Fibroblast of skin of abdomen (primary cell): ENCODE data around the gene XXYLT1.

Experiments
- DNase-seq: peaks from one replicate; pipeline ENCODE4 v3.0.0-alpha.2; 2013

Gene XXYLT1

DNA sequence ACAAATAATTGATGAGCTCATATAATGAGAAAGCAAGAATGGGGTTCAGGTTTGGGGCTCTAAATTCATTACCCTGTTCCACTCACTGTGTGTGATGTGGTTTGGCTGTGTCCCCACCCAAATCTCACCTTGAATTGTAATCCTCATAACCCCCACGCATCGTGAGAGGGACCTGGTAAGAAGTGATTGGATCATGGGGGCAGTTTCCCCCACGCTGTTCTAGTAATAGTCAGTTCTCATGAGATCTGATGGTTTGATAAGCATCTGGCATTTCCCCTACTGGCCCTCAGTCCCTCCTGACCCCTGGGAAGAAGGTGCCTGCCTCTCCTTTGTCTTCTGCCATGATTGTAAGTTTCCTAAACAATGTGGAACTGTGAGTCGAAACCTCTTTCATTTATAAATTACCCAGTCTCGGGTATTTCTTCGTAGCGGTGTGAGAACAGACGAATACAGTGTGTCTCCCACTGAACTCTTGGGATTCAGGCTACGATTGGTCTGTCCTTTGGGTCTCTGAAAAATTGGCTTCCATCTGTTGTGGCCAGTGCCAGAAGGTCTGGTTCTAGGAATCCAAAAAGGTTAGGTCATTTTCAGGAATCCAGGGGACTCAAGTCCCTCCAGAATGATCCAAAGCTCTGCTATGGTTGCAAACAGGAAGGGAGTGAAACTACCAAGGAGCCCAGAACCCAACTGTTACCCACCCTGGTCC, 87.7 kb downstream of the XXYLT1 start:
- DNase-seq, result no peak

DNA sequence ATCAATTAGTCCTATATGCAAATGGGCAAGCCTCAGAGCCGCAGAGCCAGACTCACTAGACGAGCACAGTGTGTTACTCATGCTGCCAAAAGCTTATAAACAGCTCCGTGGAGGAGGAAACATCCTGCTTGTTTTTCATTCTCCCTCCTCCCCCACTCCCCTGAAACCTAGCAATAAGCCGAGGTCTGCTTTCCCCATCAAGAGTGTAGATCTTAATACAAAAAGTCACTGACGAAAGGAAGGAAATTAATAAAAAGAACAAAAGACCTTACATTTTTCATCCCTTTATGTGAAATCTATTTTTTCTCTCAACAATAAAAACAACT, 88.5 kb downstream of the XXYLT1 start:
- peak; percentile 77 for DNase-seq

GRCh38 chr3:195181741-195182469, 89.1 kb downstream of the XXYLT1 start:
- DNase-seq, result no peak

GRCh38 chr3:195181113-195181498, 89.9 kb downstream of the XXYLT1 start:
- DNase-seq, result no peak

GRCh38 chr3:195180490-195181112, 90.4 kb downstream of the XXYLT1 start:
- DNase-seq, result no peak

- no peak for DNase-seq
Observed at GRCh38 chr3:195179776-195180489, 91.0 kb downstream of the XXYLT1 start.

DNA sequence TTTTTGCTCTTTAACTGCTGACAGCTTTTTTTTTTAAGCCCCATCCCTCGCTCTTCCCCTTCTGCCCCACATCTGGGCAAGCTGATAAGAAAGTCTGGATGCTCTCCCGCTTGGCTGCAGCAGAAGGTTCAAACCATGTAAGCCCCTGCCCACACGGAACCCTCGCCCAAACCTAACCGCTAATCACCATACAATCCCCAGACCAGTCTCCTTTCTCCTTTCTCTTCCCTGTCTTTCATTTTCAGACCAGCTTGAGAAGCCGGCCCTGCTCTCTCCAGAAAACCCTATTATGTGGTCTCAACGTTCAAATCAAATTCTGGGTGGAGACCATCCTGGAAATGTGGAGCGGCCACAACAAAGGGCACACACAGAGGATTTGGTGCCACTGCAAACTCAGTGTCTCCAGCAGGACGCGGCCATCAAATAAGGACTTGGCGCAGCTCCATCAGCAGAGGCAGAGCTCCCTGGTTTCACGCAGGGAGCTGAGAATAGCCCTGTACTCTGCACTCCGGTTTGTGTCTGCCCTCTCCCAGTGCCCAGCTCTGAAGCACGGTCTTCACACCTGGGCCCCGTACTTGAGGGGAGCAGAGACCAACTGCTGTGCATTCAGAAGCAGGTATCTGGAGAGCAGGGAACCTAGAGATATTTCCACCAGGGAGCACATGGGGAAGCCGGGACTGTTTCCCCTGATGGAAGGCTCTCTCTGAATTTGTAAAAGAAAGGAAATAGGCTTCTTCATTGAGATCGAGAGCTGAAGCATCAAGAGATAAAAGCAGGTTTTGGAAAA, 92.6 kb downstream of the XXYLT1 start:
- DNase-seq, result peak; percentile 16

DNA sequence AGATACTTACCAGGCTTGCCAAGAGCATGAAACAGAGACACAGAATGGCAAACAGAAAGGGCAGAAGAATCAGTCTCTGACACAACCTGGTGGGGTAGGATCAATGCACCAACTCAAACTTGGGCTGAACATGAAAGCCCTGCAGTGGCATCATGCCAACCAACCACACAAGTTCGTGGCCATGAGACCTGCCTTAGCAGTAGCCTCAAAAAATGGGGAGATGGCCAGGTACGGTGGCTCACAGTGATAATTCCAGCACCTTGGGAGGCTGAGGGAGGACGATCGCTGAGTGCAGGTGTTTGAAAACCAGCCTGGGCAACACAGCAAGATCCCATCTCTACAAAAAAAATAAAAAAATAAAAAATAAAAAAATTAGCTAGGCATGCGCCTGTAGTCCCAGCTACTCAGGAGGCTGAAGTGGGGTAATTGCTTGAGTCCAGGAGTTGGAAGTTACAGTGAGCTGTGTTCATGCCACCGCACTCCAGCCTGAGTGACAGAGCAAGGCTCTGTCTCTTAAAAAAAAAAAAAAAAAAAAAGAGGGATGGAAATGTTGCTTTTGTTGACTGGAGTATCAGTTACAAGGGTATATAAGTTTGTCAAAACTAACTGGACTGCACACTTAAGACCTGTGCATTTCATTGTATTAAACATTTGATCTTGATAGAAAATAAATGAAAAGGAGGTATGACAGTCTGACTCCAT, 93.4 kb downstream of the XXYLT1 start:
- DNase-seq, result no peak

DNA sequence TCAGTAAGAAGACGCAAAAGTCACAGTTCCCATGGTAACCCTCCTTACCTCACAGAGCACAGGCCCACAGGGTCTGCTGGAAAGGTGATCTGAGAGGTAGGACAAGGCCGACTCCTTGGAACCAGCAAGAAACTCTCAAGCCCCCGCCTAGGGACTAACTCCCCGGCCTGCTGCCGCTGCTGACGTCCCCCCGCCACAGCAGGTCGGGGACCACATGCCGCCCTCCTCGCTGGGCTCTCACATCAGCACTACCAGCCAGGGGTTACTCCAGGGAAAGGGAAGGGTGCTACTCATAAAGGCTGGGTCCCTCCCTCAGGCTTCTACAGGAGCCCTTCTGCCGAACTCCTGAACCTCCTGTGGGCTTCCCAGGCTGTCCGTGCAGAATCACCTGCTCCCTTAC, 94.2 kb downstream of the XXYLT1 start:
- DNase-seq, result no peak

DNA sequence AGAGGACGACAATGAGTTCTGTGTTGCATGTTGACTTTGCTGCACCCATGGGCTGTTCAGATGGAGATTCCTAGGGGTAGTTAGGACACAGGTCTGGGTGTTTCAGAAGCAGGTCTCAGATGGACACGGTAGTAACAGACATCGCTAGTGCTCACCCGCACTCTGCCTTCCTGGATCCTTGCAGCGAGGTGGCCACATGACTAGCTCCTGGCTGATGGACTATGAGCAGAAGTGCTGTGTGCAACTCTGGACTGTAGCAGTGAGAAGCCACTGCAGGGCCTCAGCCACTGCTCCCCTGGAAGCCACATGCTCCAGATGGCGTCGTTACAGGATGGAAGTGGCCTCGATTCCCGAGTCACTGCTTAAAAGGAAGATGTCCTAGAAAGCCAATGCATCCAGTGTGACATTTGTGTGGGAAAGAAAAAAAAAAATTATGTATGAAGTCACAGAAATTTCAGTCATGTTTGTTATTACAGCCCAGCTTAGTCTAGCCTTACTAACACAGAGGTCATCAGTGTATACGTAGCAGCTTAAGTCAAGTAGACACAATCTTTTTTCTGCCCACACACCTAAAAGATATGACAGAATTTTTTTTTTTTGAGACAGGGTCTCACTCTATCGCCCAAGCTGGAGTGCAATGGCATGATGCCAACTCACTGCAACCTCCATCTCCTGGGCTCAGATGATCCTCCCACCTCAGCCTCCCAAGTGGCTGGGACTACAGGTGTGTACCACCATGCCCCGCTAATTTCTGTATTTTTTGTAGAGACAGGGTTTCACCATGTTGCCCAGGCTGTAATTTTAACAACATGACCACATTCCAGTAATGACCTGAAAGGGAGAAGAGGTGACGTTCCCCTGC, 95.3 kb downstream of the XXYLT1 start:
- DNase-seq, result no peak

GRCh38 chr3:195175076-195175475, 95.9 kb downstream of the XXYLT1 start:
- no peak for DNase-seq

DNA sequence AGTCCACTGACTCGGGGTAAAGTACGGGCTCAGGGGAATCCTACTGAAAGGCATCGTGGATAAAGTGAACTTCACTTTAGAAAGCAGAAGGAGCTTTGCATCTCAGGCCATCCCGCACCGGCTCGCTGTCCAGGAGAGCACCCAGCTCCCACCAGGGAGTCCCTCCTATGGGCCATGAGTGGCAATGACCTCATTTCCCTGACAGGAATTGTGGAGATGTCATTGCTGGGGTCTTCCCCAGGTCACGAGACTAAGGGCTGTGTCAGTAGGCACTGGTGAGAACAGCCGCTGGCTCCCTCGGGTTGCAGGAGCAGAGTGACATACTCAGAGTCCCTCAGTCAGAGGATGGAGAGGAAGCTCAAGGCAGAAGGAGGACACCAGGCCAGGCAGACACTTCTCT, 97.3 kb downstream of the XXYLT1 start:
- no peak for DNase-seq

- no peak for DNase-seq
Observed at GRCh38 chr3:195172896-195173295, 98.1 kb downstream of the XXYLT1 start.

- DNase-seq, result no peak
Observed at GRCh38 chr3:195172039-195172684, 98.8 kb downstream of the XXYLT1 start.

DNA sequence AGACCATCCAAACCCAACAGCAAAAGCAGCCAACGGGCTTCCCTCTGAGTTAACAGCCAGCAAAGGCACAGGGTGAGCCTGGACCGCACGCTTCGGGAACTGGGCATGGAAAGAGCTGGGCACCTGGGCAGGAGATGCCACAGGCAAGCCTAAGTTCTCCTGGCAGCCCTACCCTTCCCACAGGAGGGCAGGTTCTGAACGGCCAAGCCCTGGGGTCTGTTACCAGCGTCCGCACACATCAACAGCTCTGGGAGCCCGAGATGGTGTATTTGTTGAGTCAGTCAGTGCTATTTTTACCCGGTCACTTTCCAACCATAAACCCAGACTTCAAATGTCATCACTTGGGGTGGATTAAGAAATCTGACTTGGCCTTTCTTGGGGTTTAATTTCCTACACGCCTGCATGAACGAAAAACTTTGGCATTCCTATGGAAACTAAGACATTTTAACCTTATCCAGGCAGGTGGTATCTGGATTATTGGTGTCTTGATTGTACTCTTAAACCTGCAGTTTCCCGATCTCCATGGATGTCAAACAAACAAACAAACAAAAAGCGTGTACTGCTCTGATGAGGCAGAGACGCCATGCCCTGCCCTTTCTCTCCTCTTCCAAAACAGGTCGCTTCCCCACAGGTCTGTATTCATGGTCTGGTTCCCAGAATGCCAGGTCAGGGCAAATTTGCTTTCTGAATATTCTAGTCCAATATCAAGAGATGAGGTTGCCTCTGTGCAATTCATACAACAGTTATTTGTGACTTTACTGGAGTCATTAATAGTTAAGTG, 99.7 kb downstream of the XXYLT1 start:
- no peak for DNase-seq

- DNase-seq, result no peak
Observed at GRCh38 chr3:195170496-195170895, 100.5 kb downstream of the XXYLT1 start.

DNA sequence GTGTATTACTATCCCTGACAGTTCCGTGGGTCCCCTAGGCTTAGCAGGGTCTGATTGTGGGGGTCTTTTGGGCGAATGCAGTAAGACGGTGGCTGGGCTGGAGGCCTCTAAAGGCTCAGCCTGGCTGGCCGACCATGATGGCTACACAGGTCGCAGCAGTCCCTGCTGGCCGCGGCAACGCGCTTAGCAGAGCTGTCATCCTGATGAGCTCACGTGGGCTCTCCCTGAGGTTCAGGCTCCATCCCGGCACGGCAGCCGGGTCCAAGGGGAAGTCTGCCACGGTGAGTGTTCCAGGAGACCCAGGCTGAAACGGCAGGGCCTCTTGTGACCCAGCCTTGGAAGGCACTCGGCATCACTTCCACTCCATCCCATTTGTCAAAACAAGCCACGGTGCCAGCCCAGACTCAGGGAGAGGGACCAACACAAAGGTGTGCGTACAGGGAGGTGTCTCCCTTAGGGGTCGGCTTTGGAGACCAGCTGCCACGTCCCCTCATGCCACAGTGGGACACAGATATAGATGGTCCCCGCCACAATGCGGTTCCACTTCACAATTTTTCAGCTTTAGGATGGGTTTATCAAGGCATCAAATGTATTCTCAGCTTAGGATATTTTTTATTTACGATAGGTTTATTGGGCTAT, 101.8 kb downstream of the XXYLT1 start:
- no peak for DNase-seq

- DNase-seq, result no peak
Observed at GRCh38 chr3:195168009-195168762, 102.8 kb downstream of the XXYLT1 start.
